A673 (cell line): Measurements from ENCODE around the gene TLE3.

Experiments
- EZH2 ChIP-seq: fragments of 200-600 bp; sonication (generic); IDR thresholded peaks from 2 replicates; pipeline ENCODE4 v1.6.1; 2017; ENCODE audit warnings: borderline replicate concordance, low read depth, mild to moderate bottlenecking, mixed read lengths, antibody characterized with exemption, low read length; ENCODE audit not compliant: poor library complexity, severe bottlenecking
- TF ChIP-seq, protein P1 (sequence below): fragments of 300-800, 200-600 bp; sonication (generic); conservative IDR thresholded peaks from 2 replicates; pipeline ENCODE4 v1.5.1; 2017; ENCODE audit warnings: low read depth, mild to moderate bottlenecking, antibody characterized with exemption, low read length, moderate library complexity, mixed read lengths

DNA sequence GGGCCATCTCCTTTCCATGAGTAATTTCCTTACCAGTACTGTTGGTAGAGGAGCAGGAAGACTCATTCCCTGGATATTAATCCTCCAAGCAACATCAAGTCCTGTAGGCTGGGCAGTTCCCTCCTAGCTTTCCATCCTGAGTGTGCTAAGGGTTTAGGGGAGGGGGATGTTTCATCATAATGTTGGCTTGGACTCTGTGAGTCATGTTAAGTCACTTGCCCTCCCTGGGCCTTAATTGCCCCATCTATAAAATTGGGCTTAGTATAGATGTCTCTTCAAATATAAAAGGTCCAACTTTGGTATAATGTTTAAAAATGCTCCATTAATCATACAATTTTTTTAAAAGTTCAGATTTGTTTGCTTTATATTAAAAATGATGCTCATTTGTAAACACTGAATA, 52.7 kb downstream of the TLE3 start:
- no peak for TF ChIP-seq EZH2
- TF ChIP-seq, protein P1, sequence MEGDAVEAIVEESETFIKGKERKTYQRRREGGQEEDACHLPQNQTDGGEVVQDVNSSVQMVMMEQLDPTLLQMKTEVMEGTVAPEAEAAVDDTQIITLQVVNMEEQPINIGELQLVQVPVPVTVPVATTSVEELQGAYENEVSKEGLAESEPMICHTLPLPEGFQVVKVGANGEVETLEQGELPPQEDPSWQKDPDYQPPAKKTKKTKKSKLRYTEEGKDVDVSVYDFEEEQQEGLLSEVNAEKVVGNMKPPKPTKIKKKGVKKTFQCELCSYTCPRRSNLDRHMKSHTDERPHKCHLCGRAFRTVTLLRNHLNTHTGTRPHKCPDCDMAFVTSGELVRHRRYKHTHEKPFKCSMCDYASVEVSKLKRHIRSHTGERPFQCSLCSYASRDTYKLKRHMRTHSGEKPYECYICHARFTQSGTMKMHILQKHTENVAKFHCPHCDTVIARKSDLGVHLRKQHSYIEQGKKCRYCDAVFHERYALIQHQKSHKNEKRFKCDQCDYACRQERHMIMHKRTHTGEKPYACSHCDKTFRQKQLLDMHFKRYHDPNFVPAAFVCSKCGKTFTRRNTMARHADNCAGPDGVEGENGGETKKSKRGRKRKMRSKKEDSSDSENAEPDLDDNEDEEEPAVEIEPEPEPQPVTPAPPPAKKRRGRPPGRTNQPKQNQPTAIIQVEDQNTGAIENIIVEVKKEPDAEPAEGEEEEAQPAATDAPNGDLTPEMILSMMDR = no peak
